Hair follicular keratinocyte (primary cell): Measurements from ENCODE around the gene RAB30. TPM values are rescaled to one million over a fixed set of nuclear protein-coding genes. Genes with fewer than 3 reads are reported as not detected.

ENCODE experiments used
- total RNA-seq: library from RNA; depleted of rRNA; stranded (reverse); fragments of >200 nt; gene quantifications from 2 replicates; pipeline ENCODE4 v1.2.3, GENCODE V29; 2015

The RAB30 gene
- 1.6 and 7.3 TPM in 2 replicates for total RNA-seq

GRCh38 chr11:83071567-83072349 is at the start of gene RAB30:
TSS of gene RAB30 (minus strand) at chr11:83071897. CDS start at chr11:82997316, 74,581 bp downstream.

Other genes starting within 250 kb of the RAB30 start
- gene PRCP, start 171.5 kb downstream of the RAB30 start, total RNA-seq, result 24.3 and 27.6 TPM in 2 replicates
- gene DDIAS, start 170.2 kb downstream of the RAB30 start, total RNA-seq, result 4.7 and 31.4 TPM in 2 replicates
- 17.4 and 21.9 TPM in 2 replicates for gene PCF11, start 85.2 kb upstream of the RAB30 start, total RNA-seq
- 4.1 and 7.2 TPM in 2 replicates for gene ANKRD42, start 121.8 kb upstream of the RAB30 start, total RNA-seq
- gene CCDC90B, start 214.5 kb upstream of the RAB30 start, total RNA-seq, result 43.4 and 45.4 TPM in 2 replicates